ENCODE measurements around the gene GTF2F1. TPM values are rescaled to one million over a fixed set of nuclear protein-coding genes. Genes with fewer than 3 reads are reported as not detected.

The GTF2F1 gene
- total and polyA plus RNA-seq, 4 donors: 7.4 to 24.4 (median 16.8) TPM

GRCh38 chr19:6425732-6426620, 33.0 kb upstream of the GTF2F1 start:
- WGBS: 95% methylated on average over 21 of the region's 21 CpGs
- Histone ChIP-seq H3K4me3 (ENCODE audit: low read depth in 1 of 3, low read length in 3 of 3) (peak overlapping the region in 2 of 3 donors; percentile 7 to 42), H3K36me3 (ENCODE audit: control insufficient read depth in 4 of 4, insufficient read depth in 3 of 4, low read depth in 1 of 4, low read length in 3 of 4) (peaks cover under 1 to 7% (median 3%) of the 10 kb centered on the region in 4 donors), H3K9me3 (ENCODE audit: control insufficient read depth in 4 of 4, low read length in 3 of 4) (no peaks in the 10 kb centered on the region), H3K27me3 (ENCODE audit: control insufficient read depth in 4 of 4, insufficient read depth in 4 of 4, low read length in 3 of 4) (no peaks in the 10 kb centered on the region), H3K9ac (ENCODE audit: low read depth in 1 of 2, low read length in 2 of 2) (no peak overlapping the region), H3K4me1 (ENCODE audit: control insufficient read depth in 4 of 4, insufficient read depth in 4 of 4, low read length in 3 of 4) (peaks cover 1 to 32% (median 20%) of the 10 kb centered on the region in 4 donors), H3K27ac (ENCODE audit: low read depth in 1 of 2, low read length in 2 of 2) (peak overlapping the region; percentile 47 to 75)
- no peak for DNase-seq (ENCODE audit: low spot score)
- TF ChIP-seq JUND (IDR thresholded peaks at IDR 0.05) (no peak), REST (IDR thresholded peaks at IDR 0.05) (no peak), NR2F2 (IDR thresholded peaks at IDR 0.05) (no peak), HNF4A (conservative IDR thresholded peaks at IDR 0.05) (no peak), ZBTB33 (IDR thresholded peaks at IDR 0.05) (no peak), RXRA (IDR thresholded peaks at IDR 0.05) (no peak), RAD21 (IDR thresholded peaks at IDR 0.05) (no peak), FOXA1 (IDR thresholded peaks at IDR 0.05) (no peak), FOXA2 (IDR thresholded peaks at IDR 0.05) (no peak), TAF1 (conservative IDR thresholded peaks at IDR 0.05) (no peak), EGR1 (IDR thresholded peaks at IDR 0.05; ENCODE audit: low read depth in 2 of 2) (no peak), YY1 (IDR thresholded peaks at IDR 0.05) (no peak), MAX (IDR thresholded peaks at IDR 0.05) (no peak), GABPA (IDR thresholded peaks at IDR 0.05 in 1 of 2, conservative IDR thresholded peaks at IDR 0.05 in 1 of 2) (no peak), SP1 (IDR thresholded peaks at IDR 0.05) (no peak), HNF4G (IDR thresholded peaks at IDR 0.05) (no peak)
- TF ChIP-seq, protein P1, sequence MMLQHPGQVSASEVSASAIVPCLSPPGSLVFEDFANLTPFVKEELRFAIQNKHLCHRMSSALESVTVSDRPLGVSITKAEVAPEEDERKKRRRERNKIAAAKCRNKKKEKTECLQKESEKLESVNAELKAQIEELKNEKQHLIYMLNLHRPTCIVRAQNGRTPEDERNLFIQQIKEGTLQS (IDR thresholded peaks at IDR 0.05): no peak
- TF ChIP-seq, protein P2, sequence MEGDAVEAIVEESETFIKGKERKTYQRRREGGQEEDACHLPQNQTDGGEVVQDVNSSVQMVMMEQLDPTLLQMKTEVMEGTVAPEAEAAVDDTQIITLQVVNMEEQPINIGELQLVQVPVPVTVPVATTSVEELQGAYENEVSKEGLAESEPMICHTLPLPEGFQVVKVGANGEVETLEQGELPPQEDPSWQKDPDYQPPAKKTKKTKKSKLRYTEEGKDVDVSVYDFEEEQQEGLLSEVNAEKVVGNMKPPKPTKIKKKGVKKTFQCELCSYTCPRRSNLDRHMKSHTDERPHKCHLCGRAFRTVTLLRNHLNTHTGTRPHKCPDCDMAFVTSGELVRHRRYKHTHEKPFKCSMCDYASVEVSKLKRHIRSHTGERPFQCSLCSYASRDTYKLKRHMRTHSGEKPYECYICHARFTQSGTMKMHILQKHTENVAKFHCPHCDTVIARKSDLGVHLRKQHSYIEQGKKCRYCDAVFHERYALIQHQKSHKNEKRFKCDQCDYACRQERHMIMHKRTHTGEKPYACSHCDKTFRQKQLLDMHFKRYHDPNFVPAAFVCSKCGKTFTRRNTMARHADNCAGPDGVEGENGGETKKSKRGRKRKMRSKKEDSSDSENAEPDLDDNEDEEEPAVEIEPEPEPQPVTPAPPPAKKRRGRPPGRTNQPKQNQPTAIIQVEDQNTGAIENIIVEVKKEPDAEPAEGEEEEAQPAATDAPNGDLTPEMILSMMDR (IDR thresholded peaks at IDR 0.05; ENCODE audit: low read depth, low read length, missing input control): no peak

All from liver (tissue), 9 donors.